Measurements from ENCODE around the gene CBY1.

Gene CBY1

DNA sequence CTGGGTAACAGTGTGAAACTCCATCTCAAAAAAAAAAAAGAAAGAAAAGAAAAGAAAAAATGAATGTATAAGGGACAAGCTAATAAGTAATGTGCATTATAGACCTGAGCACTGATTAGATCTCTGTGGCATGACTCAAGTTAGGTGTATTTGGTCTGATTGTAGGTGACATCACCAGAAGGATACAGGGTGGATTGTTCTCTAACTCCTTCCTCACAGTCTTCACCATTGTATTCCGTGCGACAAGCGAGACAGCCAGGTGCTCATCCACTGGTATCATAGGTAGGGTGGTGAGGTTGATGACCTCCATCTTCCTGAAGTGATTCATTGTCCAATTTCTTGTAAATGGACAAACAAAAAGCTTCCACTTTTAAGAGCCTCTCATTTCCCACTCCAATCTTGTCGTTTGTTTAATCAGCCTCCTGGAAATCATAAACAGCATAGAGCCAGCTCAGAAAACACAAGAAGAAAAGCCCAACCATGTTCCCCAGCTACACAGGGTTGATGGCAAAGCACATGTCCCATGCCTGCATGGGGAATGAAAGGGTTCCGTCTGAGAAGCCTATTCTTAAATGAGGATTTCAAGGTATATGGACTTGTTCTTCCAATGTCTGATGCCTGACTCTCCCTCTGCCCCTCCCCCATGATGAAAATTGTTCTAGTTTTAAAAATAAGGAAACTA is 6.5 kb upstream of the CBY1 start:
- DNase-seq (ENCODE audit: low read depth) = no peak

DNA sequence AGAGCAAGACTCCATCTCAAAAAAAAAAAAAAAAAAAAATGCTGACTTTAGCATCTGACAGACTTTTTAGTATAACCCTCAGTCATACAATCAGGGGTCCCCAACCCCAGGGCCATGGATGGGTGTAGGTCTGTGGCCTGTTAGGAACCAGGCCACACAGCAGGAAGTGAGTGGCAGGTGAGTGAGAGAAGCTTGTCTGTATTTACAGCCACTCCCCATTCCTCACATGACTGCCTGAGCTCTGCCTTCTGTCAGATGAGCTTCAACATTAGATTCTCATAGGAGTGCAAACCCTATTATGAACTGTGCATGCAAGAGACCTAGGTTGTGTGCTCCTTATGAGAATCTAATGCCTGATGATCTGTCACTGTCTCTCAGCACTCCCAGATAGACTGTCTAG is 3.6 kb upstream of the CBY1 start:
- DNase-seq (ENCODE audit: low read depth) = no peak

DNA sequence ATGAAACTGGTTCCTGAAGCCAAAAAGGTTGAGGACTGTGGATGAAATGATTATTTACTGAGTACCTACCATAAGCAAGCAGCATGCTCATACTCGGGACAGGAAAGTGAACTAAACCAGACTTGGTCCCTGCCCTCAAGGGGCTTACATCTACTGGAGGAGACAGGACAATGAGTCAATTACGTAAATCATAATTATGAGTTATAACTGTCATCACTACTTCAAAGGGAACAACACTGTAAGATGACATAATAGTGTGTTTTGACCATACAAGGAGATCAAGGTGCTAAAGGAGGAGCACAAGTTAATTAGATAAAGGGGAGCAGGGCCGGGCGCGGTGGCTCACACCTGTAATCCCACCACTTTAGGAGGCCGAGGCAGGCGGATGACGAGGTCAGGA is 2.7 kb upstream of the CBY1 start:
- DNase-seq (ENCODE audit: low read depth) = no peak

DNA sequence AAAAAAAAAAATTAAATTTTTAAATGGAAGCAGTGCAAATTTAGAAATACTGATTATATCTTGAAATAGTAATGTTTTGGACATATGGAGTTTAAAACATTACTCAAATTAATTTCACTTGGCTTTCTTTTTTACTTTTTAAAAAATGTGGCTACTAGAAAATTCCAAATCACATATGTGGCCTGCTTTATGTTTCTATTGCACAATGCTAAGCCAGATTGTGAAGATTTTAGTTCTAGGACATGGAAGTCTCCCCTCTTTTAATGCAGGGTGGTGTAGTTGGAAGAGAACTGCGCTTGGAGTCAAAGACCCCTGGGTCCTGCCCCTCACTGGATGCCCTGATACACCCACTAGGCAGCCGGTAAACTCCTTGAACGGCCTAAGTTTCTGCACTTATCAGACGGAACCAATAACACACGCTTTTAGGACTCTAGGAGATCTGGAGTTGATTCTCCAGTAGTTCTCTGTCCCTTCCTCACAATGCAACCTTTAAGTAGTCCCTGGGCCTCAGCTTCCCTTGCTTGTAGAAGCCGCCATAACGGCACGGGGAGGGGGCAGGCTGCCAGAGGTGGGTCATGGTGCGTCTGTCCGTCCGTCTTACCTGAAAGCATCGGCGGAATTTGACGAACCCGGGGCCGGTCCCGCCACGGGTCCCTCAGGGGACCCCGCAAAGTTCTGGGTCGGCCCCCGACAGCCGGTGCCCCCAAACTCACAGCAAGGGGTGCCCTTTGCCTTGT is 751 bp upstream of the CBY1 start:
- no peak for DNase-seq (ENCODE audit: low read depth)

DNA sequence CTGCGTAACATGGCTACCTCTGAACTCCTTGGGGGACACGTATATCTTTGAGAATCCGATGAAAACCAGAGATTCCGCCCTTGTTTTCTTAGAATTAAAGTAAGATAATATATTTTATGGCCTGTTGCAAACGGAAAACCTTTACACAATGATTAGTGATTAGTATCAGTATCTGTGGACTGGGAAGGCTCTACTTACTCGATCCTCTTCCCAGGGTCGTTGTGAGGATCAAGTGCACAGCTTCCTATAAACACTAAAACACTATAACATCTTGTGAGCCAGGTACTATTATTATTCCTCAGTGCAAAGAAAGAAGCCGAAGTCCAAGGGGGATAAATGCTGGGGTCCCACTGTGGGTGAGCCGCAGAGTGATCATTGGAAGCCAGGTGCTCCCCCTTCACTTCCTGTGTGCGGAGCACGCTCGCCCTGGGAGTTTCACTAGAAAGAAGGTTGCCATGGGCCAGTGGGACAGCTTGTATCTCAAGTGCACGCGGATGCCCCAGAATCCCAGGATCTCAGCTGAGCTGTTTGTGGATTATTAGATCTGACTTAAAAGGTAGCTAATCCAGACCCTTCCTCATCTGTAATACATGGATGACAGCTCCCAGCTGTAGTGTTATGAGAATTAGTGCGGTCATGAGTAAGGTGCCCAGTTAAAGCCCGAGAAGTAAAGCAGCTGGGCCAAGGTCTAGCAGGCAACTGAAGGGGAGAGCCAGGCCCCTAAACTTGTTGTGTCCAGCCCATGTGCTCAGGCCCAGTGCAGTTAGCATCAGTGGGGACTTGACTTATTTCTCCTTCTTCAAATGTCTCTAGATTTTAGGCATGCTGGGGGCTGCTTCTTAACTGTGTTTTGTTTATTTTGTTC is 839 bp downstream of the CBY1 start:
- no peak for DNase-seq (ENCODE audit: low read depth)

DNA sequence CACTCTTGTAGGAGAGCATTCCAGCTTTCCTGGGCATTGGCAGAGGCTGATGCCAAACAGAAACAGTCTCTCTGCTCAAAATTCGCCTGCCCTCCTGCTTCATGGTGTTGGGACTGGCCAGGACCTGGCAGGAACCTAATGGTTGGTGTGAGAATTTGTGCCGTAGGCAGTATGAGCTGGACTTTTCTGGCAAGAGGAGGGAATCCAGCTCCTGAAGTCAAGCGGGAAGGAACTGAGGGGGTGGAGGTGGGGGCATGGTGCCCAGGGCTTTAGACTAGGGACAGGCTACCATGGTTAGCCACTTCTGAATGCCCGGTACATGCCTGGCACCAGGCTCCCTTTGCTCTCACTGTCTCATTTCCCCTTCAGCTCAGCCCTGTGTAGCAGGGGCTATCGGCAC is 18.4 kb downstream of the CBY1 start:
- no peak for DNase-seq (ENCODE audit: low read depth)

DNA sequence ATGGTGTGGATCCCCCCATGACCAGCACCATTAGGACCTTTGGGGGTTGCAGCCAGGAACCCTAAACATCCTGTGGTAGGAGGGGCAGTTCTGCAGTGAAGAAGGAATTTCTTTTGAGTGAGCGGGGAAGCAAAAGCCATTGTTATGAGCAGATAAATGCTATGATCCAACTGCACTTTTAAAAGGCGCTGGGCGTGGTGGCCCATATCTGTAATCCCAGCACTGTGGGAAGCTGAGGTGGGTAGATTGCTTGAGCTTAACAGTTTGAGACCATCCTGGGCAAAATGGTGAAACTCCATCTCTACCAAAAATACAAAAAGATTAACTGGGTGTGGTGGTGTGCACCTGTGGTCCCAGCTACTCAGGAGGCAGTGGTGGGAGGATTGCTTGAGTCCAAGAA is 19.4 kb downstream of the CBY1 start:
- DNase-seq (ENCODE audit: low read depth) = no peak

DNA sequence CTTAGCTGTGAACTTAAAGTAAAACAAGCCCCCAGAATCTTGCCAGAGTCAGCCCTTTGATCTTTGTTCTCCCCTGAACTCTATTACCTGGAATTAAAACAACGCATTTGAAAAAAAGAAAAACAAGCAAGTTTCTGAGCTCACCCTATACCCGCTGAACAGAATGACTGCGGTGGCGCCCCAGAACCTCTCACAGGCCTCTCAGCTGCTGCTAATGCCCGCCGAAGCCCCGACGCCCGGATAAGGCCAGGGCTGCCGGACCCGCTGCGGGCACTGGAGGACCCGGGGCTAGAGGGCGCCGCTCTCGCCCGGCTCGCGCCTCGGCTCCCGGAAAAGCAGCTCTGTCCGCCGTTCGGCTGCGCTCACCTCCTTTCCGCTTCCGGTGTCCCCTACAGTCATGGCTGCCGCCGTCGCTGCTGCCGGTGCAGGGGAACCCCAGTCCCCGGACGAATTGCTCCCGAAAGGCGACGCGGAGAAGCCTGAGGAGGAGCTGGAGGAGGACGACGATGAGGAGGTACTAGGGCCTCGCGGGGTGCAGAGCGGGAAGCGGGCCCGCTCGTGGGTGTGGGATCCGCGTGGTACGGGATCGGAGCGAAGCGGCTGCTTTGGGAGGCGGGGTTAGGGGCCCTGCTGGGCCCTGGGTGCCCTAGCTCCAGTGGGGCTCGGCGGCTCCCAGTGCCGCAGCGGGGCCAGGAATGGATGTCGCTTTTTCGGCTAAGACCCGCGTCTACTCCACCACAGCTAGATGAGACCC is 25.3 kb downstream of the CBY1 start, which contains the start of gene TOMM22:
TSS of gene TOMM22 (plus strand) at position 376 of the 754 bp plus-strand sequence. CDS start at position 398, 22 bp downstream.
- DNase-seq (ENCODE audit: low read depth) = peak; percentile 69

DNA sequence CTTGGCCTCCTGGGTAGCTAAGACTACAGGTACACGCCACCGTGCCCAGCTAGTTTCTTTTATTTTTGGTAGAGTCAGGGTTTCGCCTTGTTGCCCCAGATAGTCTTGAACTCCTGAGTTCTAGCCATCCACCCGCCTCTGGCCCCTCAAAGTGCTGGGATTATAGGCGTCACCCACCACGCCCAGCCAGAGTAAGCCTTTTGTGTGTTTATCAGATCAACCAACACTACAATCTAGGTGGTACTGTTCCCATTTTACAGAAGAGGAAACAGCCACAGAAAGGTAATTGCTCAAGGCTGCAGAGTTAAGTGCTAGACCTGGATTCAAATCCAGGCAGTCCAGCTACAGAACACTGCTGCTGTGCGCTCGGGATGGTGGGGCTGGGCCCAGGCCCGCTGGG is 28.5 kb downstream of the CBY1 start:
- no peak for DNase-seq (ENCODE audit: low read depth)

DNA sequence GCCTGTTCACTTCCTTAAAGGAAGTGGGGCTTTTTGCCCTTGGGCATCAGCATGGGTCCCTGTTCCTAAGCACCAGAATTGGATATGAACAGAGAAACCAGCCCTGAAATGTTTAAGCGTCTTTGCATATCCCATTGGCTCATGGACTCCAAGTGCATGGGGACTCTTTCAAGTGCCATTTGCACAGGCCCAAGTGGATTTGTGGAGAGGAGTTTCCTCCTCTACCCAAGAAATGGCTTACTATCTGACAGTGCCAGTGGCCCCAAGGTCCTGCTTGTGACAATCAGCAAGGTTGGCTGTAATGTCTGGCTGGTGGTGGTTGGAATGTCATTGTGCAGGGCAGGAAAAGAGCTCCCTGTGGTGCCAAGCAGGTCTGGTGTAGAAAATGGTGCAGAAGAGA is 29.3 kb downstream of the CBY1 start:
- no peak for DNase-seq (ENCODE audit: low read depth)

DNA sequence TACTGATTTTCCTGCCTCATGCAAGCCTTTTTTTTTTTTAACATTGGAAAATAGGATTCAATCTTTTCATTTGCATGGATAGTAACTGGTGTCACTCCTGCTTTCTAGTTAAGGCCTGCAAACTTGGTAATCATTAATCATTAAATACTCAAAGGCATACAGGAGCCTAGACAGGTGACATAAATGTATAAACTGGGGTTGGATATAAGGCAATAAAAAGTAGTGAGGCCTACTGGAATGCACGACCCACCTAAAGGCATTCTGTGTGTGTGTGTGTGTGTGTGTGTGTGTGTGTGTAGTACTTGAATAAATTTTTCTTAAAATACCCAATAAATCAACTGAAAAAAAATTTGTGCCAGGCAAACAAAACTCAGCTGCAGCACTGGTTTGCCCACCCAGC is 33.2 kb downstream of the CBY1 start:
- no peak for DNase-seq (ENCODE audit: low read depth)

DNA sequence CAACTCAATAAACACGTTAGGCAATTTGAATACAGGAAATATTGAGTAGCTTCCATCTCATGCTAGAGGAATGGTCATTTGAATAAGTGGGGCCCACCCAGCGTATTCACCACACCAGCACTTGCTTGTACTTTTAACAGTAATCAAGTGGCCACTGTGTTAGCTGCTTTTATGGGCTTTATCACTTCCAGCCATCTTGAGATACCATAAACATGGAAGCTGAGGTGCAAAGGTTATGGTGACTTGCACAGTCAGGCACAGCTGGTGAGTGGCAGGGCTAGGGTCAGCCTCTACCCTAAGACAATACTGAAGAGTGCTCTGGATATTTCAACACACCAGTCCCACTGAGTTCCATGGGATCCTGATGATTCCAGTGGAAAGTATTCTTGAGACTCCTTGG is 37.6 kb downstream of the CBY1 start:
- no peak for DNase-seq (ENCODE audit: low read depth)

DNA sequence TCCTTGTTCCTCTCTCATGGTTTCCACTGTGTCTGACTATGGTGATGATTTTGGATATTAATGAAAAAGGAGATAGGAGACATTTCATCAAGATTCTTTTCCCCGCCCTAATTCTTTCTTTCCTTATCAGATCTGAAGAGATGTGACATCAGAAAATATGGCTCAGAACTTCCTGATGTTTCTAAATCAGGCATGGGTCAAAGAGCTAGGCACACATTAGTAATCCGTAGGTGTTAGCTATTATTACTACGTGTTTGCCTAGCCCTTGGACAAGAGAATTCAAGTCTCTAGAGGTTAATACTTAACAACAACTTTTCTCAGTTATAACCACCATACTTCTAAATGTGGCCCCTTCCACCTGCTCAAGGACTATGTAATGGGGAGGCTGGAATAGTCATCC is 38.5 kb downstream of the CBY1 start:
- DNase-seq (ENCODE audit: low read depth) = no peak

DNA sequence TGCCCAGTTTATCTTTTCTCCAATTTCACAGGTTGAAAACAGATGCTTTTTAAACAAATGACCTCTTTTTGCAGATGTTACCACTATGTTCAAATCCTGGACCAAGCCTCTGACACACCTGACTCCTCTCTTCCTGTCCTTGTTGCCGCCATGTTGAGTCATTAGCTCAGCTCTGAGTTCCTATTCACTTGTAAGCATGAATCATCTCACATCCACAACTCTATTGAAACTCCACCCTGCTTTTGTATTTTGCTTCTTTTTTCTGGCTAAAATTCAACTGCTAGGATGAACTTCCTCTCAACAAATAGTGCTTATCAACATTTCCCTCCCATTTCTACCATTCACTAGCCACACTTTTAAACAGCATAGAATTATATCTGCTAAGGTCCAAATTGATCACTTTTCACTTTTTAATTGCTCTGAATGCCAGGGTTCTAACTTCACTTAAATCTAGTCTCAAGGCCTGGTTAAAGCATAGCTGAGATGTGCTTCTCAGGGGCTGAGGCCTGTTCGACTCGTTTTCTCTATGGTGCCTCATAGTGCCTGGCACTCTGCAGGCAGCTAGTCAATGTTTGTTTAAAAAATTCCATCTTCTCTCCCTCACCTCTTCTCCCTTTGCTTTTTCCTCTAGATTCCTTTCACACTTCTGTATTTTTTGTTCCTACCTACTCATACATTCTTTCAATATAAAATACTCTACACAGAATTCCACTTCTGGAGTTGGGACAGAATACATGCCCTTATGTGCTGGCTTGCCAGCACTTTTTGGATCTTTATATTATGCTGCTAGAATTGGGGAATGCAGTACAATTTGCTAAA is 40.4 kb downstream of the CBY1 start:
- no peak for DNase-seq (ENCODE audit: low read depth)

DNA sequence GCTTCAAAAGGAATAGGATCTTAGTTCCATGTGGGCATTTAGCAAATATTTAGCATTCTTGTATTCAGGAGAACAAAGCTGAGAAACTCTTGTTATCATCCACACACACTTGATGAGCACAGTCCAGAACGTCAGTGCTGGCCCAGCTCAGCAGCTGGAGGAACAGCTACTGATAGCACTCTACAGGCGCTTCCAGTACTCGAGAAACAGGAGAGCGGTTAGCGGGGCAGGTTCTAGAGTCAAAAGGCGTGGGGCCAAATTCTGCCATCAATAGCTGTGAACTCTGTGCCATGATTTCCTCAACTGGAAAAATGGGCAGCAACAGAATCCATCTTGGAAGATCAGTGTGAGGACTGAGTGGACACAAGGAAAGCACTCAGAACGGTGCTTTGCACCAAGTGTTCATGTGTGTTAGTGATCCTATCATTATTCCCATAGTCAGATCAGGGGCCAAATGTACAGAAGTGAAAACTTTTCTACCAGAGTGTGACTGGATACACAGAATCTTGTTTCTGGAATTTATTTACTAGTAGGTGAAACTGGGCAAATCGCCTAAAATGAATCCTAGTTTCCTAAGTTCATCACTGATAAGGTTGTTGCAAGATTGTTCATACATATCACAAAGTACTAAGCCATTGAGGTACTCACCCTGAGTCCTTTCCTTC is 41.1 kb downstream of the CBY1 start:
- no peak for DNase-seq (ENCODE audit: low read depth)

DNA sequence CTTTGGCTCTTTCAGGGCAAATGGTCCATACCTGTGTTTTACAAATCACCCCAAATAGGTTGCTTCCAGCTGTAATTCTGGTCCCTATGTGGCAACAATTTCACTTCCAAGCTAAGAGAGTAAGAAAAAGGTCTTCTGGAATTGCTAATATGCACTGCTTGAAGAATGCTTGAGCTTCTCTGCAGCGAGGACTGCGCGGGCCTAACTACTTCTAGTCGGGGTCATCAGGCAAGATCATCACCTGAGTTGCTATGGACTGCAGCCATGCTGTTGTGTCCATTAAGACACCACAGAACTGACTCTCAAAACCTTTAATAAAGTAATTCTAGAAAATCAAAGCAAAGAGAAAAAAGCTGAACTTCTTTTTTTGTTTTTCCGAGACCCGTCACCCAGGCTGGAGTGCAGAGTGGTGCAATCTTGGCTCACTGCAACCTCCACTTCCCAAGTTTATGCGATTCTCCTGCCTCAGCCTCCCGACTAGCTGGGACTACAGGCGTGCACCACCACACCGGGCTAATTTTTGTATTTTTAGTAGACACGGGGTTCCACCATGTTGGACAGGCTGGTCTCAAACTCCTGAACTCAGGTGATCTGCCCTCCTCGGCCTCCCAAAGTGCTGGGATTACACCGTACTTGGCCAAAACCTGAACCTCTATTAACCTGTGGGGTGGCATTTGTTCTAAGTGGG is 42.1 kb downstream of the CBY1 start:
- DNase-seq (ENCODE audit: low read depth) = no peak

DNA sequence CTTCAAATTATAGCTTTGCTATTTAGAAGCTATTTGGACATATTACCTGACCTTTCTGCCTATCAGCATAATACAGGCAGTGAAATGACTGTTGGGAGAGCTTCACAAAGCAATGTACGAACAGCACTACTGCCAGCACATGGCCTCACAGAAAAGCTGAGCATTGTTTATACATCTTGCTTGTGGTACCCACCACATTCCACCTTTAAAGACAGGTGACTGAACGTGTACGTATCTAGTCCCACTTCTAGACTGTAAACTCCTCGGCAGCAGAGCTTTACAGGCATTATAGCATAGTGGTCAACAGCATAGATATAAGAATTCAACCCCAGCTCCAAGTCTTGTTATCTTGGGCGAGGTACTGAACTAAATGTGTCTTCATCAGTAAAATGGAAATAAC is 42.7 kb downstream of the CBY1 start:
- no peak for DNase-seq (ENCODE audit: low read depth)

DNA sequence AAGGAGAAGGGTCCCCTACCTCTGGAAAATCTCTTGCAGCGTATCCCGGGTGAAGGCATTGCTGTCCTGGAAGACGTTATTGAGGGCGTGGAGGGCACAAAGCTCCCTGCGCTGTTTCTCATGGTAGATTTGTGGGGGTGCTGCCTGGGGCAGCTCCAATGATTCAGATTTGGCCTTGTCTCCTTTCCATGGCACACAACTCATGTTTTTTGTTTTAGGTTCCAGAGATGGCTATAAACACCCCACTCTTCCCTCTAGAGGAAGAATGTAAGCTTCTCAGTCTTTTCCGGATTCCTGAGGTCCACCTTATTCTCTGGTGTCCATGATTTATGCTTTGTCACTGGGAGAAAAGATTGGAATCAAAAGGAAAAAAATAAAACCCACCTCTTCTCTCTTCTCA is 43.3 kb downstream of the CBY1 start:
- DNase-seq (ENCODE audit: low read depth) = no peak

DNA sequence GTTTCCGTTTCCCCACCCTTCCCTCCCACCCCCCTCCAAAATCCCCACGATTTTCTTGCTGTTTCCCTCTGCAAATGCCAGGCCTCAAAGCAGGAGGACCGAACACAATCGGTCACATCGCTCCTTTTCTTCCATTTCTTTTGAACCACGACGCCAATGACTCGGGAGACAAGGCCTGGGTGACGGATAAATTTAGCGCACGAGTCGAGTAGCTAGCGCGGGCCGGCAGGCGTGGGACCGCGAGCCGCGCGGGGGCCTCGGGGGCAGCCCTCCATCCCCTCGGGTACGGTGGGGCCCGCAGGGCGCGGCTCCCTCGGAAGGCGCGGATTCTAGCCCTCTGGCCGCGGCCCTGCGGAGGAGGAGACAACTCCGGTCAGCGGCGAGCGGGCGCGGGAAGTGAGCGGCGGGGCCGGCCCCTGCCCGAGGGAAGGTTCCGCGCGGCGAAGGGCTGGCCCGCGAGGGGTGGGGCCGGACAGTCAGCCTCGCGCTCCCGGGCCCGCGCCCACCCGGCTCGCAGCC is 43.9 kb downstream of the CBY1 start:
- no peak for DNase-seq (ENCODE audit: low read depth)
